ENCODE results near the gene CAST.
"Not testable (repeated sequence)": the region's sequence is repeated elsewhere in the genome, so short reads cannot be mapped to it uniquely, and the experiment has no call there.

CAST gene

DNA sequence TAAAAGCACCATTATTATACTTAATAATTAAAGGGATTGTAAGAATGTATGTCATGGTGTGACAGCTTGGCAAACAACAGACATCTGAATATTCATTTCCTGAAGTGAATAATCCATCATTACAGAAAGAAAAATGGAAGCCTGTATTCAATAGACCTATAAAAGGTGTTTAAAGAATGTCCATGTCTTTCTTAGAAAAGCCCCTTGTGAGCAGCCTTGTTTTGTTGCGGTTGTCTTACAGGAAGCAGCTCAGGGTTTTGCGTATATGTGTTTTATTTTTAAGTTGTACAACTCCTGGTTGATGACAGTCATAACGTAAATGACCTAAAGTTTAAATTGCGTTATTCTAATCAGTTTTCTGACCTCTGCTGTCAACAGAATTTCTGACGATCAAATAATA is 53.8 kb downstream of the CAST start:
- DNase-seq = no peak

GRCh38 chr5:96716716-96717115 is 54.5 kb downstream of the CAST start:
- no peak for DNase-seq

GRCh38 chr5:96717874-96718273 is 55.7 kb downstream of the CAST start:
- DNase-seq = no peak

DNA sequence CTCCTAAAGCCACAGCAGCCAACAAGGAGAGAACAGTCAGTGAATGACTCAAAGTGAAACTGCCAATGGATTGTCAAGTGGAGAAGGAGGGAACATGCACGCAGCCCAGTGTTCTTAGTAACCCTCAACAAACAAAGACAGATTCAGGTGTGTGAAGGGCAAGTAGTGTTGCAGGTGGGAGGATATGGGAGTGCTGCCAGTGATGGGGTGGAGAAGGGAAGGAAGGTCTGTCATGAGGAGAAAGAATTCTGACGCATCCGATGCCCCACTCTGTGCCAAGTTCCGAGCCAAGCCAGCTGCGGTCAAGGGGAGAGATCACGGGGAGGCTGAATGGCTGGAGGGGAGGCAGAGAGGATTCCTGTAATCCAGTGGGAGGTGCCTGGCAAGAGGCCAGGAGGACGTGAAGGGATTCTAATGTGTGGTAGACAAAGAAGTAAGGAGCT is 56.5 kb downstream of the CAST start:
- no peak for DNase-seq

- no peak for DNase-seq
These were observed 58.2 kb downstream of the CAST start for GRCh38 chr5:96720408-96720807.

- DNase-seq = no peak
These were observed 59.3 kb downstream of the CAST start for GRCh38 chr5:96721351-96721977.

GRCh38 chr5:96725257-96725656 is 63.1 kb downstream of the CAST start:
- DNase-seq = no peak

DNA sequence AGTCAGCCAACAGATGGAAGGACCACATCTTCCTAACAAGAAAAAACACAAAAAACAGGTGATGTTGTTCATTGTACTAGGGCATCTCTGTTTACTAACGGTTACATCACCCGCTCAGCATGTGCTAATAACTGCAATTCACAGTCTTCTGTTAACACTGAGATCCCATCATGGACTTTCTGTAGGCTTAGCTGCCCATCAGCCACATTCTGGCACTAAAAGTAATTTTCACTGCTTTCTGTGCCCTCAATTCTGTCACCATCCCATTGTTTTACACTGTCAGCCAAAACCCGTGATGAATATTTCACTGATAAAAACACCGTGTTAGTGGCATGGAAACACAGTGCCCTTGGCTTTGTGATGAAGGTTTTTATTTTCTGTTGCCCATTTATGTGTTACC is 64.6 kb downstream of the CAST start:
- DNase-seq = no peak

DNA sequence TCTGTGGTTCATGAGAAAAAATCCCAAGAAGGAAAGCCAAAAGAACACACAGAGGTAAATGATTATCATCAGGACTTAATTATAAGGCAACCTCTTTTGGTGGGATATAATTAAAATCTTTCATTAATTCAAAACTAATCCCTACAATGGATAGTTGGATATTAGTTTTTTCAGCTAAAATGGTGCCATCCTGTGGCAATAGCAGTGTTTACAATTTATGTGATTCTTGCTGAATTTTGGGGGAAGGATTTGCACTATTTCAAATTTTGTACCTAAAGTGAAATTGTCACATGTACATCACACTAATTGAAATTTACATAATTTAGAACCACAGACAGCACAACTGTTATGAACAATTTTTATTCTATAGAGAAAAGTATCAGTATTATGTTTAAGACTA is 67.0 kb downstream of the CAST start:
- DNase-seq = no peak

DNA sequence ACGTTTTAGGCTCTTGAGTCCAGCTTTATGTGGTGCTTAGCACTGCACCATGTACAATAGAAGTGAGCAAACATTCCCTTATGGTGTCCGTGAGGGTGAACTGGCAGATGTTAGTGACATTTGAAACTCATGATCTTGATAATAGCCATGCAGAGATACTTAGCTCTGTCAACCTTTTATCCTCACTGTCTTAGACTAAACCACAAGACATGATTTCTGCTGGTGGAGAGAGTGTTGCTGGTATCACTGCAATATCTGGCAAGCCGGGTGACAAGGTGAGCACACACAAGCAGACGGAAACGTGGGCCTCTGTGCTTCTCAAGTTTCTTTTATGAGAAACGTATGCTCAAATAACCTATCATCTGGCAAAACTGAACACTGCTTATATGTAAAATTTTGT is 68.4 kb downstream of the CAST start:
- DNase-seq = peak; percentile 24

- no peak for DNase-seq
These were observed 71.8 kb downstream of the CAST start for GRCh38 chr5:96733771-96734500.

- DNase-seq = no peak
These were observed 72.7 kb downstream of the CAST start for GRCh38 chr5:96734871-96735325.

DNA sequence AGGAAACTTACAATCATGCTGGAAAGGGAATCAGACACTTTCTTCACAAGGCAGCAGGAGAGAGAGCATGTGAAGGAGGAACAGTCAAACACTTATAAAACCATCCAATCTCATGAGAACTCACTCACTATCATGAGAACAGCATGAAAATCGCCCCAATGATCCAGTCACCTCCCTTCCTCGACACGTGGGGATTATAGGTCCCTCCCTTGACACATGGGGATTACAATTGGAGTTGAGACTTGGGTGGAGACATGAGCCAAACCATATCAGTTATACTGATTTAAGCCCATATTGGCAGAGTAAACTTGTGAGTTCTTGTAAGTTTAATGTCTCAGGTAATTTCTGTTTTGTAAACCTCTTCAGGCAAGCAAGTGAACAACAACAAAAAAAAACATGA is 74.8 kb downstream of the CAST start:
- no peak for DNase-seq

DNA sequence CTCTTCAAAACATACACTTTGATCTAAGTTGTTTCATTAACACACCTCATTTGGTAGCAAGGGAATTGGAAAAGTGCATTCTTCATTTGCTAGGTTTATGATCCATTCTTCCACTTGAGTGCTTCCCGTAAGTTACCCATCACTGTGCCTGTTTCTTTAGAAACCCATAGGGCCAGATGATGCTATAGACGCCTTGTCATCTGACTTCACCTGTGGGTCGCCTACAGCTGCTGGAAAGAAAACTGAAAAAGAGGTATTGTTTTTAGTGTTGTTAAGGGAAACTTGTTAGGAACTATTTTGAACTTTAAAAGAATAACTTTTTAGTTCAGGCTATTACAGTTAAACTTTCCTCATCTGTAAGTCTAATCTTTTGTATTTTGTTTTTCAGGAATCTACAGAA is 78.9 kb downstream of the CAST start:
- DNase-seq = no peak

- no peak for DNase-seq
These were observed 79.7 kb downstream of the CAST start for GRCh38 chr5:96741891-96742309.

- no peak for DNase-seq
These were observed 80.4 kb downstream of the CAST start for GRCh38 chr5:96742538-96742937.

DNA sequence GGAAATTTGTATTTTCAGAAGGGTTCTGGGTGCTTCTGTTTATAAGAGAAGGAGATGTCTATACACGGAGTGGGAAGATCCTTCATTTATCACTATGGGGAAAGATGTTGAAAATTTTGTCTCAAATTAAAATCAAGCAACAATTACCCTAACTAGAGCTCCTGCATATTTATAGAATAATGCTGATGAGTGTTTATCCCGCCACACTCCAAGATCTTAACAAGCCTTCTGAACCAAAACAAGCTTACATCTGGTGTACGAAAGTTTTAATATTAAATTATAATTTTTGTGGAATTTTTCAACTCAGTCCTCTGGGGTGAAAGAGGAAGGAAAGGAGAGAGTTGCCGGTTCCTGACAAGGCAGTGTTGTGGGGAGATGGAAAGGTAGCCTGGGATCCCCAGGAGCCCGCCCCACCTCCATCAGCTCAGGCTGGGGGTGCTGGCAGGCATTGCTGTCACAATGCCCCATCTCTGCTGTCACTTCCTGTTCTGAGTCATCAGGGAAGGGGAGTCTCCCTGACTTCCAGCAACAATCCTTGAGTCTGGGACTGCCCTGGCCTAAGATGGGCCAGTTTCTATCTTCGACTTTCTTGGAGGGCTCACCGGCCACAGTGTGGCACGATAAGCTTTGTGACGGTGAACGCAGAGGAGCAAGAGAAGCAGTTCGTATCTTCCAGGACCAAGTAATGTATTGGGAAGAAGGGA is 81.0 kb downstream of the CAST start:
- no peak for DNase-seq

- no peak for DNase-seq
These were observed 81.6 kb downstream of the CAST start for GRCh38 chr5:96743805-96744204.

DNA sequence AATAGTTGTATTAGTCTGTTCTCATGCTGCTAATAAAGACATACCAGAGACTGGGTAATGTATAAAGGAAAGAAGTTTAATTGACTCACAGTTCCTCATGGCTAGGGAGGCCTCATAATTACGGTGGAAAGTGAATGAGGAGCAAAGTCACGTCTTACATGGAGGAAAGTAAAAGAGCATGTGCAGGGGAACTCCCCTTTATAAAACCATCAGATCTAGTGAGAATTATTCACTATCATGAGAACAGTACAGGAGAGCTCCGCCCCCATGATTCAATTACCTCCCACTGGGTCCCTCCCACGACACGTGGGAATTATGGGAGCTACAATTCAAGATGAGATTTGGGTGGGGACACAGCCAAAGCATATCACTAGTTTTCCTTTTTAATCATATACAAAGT is 82.0 kb downstream of the CAST start:
- not testable (repeated sequence) for DNase-seq

- DNase-seq = no peak
These were observed 82.8 kb downstream of the CAST start for GRCh38 chr5:96745025-96745424.

- no peak for DNase-seq
These were observed 83.8 kb downstream of the CAST start for GRCh38 chr5:96745844-96746531.

- DNase-seq = no peak
These were observed 85.5 kb downstream of the CAST start for GRCh38 chr5:96747720-96748119.

DNA sequence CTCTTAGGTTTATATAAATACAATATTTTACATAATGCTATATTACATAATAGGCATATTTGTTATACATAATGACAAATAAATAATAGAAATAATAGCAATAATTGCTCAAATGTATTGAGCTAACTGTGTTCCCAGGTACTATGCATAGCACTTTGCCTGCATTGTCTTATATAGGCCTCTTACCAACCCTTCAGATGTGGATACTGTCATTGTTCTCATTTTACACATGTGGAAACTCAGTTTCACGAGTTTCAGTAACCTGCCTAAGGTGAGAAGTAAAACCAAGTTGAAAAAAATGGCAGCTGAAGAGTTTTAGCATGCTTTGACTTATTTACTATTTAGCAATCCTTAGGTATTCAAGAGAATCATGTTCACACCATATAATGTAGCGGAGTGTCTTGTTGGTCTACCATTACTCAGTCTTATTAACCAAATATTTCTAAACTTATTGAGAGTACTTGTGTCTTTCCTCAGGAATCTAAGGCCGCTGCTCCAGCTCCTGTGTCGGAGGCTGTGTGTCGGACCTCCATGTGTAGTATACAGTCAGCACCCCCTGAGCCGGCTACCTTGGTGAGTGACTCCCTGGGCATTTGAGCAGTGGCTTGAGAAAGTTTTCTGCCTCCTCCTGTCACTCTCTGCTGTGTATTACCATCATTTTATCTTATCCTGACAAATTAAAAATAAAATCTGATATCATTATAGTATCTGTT is 88.1 kb downstream of the CAST start:
- no peak for DNase-seq

All from NCI-H1092 treated with DMSO at 0.1 percent for 48 hours (cell line).